ENCODE data around the gene DACT3.

DNA sequence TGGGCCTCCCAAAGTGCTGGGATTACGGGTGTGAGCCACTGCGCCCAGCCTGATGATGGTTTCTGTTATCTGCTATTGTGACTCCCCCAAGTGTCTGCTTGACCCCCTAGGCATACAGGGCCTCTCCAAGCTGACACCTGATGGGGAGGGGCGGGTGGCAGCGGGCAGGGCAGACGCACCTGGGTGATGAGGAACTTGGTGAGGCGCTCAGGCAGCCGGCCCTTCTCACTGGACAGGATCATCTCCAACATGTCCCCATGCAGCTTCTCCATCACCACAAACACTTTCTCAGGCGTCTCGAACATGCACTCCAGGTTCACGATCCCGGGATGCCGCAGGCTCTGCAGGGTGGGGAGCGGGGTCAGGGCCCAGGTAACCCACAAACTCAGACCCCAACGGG lies 28.4 kb upstream of the DACT3 start:
- no peak for TF ChIP-seq EZH2 (IDR thresholded peaks at IDR 0.05; ENCODE audit: low read length, unreplicated experiment)
- TF ChIP-seq, protein P1, sequence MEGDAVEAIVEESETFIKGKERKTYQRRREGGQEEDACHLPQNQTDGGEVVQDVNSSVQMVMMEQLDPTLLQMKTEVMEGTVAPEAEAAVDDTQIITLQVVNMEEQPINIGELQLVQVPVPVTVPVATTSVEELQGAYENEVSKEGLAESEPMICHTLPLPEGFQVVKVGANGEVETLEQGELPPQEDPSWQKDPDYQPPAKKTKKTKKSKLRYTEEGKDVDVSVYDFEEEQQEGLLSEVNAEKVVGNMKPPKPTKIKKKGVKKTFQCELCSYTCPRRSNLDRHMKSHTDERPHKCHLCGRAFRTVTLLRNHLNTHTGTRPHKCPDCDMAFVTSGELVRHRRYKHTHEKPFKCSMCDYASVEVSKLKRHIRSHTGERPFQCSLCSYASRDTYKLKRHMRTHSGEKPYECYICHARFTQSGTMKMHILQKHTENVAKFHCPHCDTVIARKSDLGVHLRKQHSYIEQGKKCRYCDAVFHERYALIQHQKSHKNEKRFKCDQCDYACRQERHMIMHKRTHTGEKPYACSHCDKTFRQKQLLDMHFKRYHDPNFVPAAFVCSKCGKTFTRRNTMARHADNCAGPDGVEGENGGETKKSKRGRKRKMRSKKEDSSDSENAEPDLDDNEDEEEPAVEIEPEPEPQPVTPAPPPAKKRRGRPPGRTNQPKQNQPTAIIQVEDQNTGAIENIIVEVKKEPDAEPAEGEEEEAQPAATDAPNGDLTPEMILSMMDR (conservative IDR thresholded peaks at IDR 0.05; ENCODE audit: low read depth, low read length): no peak
